Keratinocyte (primary cell): Measurements from ENCODE around the gene FGF12. TPM values are rescaled to one million over a fixed set of nuclear protein-coding genes. Genes with fewer than 3 reads are reported as not detected.

Experiments
- DNase-seq: peaks from one replicate; pipeline ENCODE4 v3.0.0-alpha.2; 2011; ENCODE audit warnings: low read depth, missing footprints, low spot score
- FAIRE-seq: peaks from 2 replicates; lab custom pipeline; 2011; peaks lifted over from hg19 to GRCh38; lab: Jason Lieb, UNC
- H2AFZ ChIP-seq: 2 replicates; pipeline ENCODE4 v1.6.0; 2012; ENCODE audit warnings: low read length, control low read depth, inconsistent platforms; ENCODE audit not compliant: control insufficient read depth
- H3K27ac ChIP-seq: 2 replicates; pipeline ENCODE4 v1.5.1; 2011; ENCODE audit warnings: low read length; ENCODE audit not compliant: control insufficient read depth, insufficient read depth
- H3K27me3 ChIP-seq: 3 replicates; pipeline ENCODE4 v1.6.0; 2011; ENCODE audit warnings: low read length; ENCODE audit not compliant: control insufficient read depth, insufficient read depth; ENCODE audit errors: extremely low read depth
- H3K36me3 ChIP-seq, 2 experiments: 2 replicates in 1 of 2; 3 replicates in 1 of 2; pipeline ENCODE4 v1.5.1; 2011; ENCODE audit warnings: low read length in 2 of 2, mild to moderate bottlenecking in 1 of 2; ENCODE audit not compliant: control insufficient read depth in 2 of 2, insufficient read depth in 2 of 2; ENCODE audit errors: extremely low read depth in 1 of 2
- H3K4me1 ChIP-seq: 3 replicates; pipeline ENCODE4 v1.5.1; 2011; ENCODE audit warnings: low read length; ENCODE audit not compliant: control insufficient read depth, insufficient read depth; ENCODE audit errors: extremely low read depth
- H3K4me2 ChIP-seq: 3 replicates; pipeline ENCODE4 v1.6.0; 2011; ENCODE audit warnings: low read depth, low read length; ENCODE audit not compliant: control insufficient read depth, insufficient read depth; ENCODE audit errors: extremely low read depth
- H3K4me3 ChIP-seq, 3 experiments: fragments of 200-600 bp in 1 of 3; sonication (generic) in 1 of 3; 2 replicates in 2 of 3; 3 replicates in 1 of 3; pipeline ENCODE4 v1.5.1; 2011 to 2016; ENCODE audit warnings: low read length in 3 of 3, mild to moderate bottlenecking in 3 of 3, control low read depth in 2 of 3, inconsistent platforms in 1 of 3, low read depth in 1 of 3, mixed read lengths in 1 of 3, mixed run types in 1 of 3, moderate library complexity in 1 of 3; ENCODE audit not compliant: control insufficient read depth in 2 of 3, insufficient read depth in 2 of 3; ENCODE audit errors: extremely low read depth in 1 of 3
- H3K79me2 ChIP-seq: 2 replicates; pipeline ENCODE4 v1.6.0; 2012; ENCODE audit warnings: low read length; ENCODE audit not compliant: control insufficient read depth, insufficient read depth
- H3K9ac ChIP-seq: 3 replicates; pipeline ENCODE4 v1.6.0; 2011; ENCODE audit warnings: low read length; ENCODE audit not compliant: control insufficient read depth, insufficient read depth; ENCODE audit errors: extremely low read depth
- H3K9me1 ChIP-seq: 3 replicates; pipeline ENCODE4 v1.6.0; 2011; ENCODE audit warnings: low read length; ENCODE audit not compliant: control insufficient read depth, insufficient read depth; ENCODE audit errors: extremely low read depth
- H3K9me3 ChIP-seq: 2 replicates; pipeline ENCODE4 v1.5.1; 2012; ENCODE audit warnings: low read depth, low read length; ENCODE audit not compliant: control insufficient read depth
- H4K20me1 ChIP-seq: 3 replicates; pipeline ENCODE4 v1.6.0; 2011; ENCODE audit warnings: low read length; ENCODE audit not compliant: control insufficient read depth, insufficient read depth; ENCODE audit errors: extremely low read depth
- EZH2 ChIP-seq: IDR thresholded peaks from one replicate; pipeline ENCODE4 v1.6.1; 2012; ENCODE audit warnings: inconsistent platforms, mild to moderate bottlenecking, low read length, moderate library complexity
- dilution Hi-C: fragments of 300-500 bp; cut with MboI; formaldehyde crosslinking; loops from one replicate; pipeline ENCODE4 v1.7.0; 2020; ENCODE audit warnings: low sequenced_read_pairs; ENCODE audit not compliant: extremely low pct_ligation_motif_present
- polyA plus RNA-seq, 5 experiments: library from polyadenylated mRNA; depleted of rRNA in 3 of 5; stranded (reverse) in 3 of 5; stranded (forward) in 1 of 5; unstranded in 1 of 5; fragments of >200 nt; gene quantifications; 1 replicate in 1 of 5; 2 replicates in 3 of 5; 3 replicates in 1 of 5; pipeline versions ENCODE4 v1.2.1 to v1.2.3, GENCODE V29; 2011 to 2012; ENCODE audit warnings: missing spikeins in 2 of 5, low read depth in 1 of 5, low replicate concordance in 1 of 5
- TF ChIP-seq, protein P1 (sequence below), 3 experiments: IDR thresholded peaks in 1 of 3; conservative IDR thresholded peaks in 1 of 3; optimal IDR thresholded peaks in 1 of 3; 2 replicates in 2 of 3; 3 replicates in 1 of 3; pipeline versions ENCODE3 to v1.5.1; 2011; ENCODE audit warnings: low read length in 3 of 3, mild to moderate bottlenecking in 3 of 3, moderate library complexity in 2 of 3, control low read depth in 1 of 3, inconsistent platforms in 1 of 3; ENCODE audit not compliant: insufficient read depth in 2 of 3; ENCODE audit errors: extremely low read depth in 1 of 3

Gene FGF12
- polyA plus RNA-seq, 1 donor (not counting 4 experiments of a cell fraction or from before 2014, with no cell fraction given): 4.1 TPM

DNA sequence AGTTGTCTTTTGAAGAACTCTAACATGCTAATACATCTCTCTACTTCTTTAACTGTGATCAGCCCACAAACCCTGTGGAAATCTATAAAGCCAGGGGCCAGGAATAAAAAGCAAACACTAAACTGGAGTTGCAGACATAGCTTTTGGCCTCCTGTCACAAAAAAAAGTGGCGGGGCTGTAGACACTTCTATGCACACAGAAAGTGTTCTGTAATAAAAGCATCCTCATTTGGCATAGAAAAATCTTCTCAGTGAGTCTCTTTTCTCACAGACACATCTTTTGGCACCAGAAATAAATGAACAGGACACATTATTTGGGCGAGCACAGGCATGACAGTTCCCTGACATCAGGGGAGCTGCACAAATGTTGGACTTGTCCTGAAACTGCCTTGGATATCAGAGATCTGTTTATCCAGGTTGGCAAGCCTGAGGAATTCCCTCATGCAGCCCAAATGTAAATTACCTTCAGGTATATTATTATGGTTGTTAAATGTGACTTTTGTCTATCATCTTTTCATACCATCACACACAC is 355.4 kb downstream of the FGF12 start:
- dilution Hi-C loops: no loop called here
- FAIRE-seq (no peak), DNase-seq (no peak)
- no peaks in the 10 kb centered on the region for H3K9me3 ChIP-seq
- H3K9ac ChIP-seq: no peak overlapping the region
- H3K4me2 ChIP-seq: no peak overlapping the region
- H3K4me3 ChIP-seq: no peak overlapping the region
- H4K20me1 ChIP-seq: no peaks in the 10 kb centered on the region
- no peaks in the 10 kb centered on the region for H3K9me1 ChIP-seq
- H3K36me3 ChIP-seq: no peaks in the 10 kb centered on the region
- no peaks in the 10 kb centered on the region for H3K27me3 ChIP-seq
- no peaks in the 10 kb centered on the region for H3K4me1 ChIP-seq
- TF ChIP-seq EZH2: no peak
- TF ChIP-seq, protein P1, sequence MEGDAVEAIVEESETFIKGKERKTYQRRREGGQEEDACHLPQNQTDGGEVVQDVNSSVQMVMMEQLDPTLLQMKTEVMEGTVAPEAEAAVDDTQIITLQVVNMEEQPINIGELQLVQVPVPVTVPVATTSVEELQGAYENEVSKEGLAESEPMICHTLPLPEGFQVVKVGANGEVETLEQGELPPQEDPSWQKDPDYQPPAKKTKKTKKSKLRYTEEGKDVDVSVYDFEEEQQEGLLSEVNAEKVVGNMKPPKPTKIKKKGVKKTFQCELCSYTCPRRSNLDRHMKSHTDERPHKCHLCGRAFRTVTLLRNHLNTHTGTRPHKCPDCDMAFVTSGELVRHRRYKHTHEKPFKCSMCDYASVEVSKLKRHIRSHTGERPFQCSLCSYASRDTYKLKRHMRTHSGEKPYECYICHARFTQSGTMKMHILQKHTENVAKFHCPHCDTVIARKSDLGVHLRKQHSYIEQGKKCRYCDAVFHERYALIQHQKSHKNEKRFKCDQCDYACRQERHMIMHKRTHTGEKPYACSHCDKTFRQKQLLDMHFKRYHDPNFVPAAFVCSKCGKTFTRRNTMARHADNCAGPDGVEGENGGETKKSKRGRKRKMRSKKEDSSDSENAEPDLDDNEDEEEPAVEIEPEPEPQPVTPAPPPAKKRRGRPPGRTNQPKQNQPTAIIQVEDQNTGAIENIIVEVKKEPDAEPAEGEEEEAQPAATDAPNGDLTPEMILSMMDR (optimal IDR thresholded peaks at IDR 0.05 in 1 of 3, IDR thresholded peaks at IDR 0.05 in 1 of 3, conservative IDR thresholded peaks at IDR 0.05 in 1 of 3; ENCODE audit: extremely low read depth in 1 of 3, insufficient read depth in 2 of 3, low read length in 3 of 3): no peak
- H3K79me2 ChIP-seq: no peaks in the 10 kb centered on the region
- H3K27ac ChIP-seq: no peak overlapping the region
- no peak overlapping the region for H2AFZ ChIP-seq

DNA sequence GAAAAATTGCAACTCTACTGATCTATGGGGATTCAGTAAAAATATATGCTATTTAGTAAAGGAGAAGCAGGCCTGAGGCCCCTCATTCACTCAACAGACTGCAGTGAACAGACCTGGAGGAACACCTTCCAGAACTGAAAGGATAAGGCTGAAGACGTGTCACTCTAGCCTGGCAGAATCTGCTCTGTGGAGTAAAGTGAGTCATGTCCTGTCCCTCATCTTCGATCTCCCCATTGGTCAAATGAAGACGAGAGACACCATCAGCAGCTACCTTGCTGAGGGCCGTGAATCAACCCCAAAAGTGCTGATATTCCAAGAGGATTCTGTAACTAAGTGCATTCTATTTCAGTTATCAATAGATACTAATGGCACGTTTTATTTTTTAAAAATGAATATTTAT is 359.7 kb downstream of the FGF12 start:
- Histone ChIP-seq H3K4me1 (no peaks in the 10 kb centered on the region), H3K36me3 (no peaks in the 10 kb centered on the region), H2AFZ (no peak overlapping the region), H3K27me3 (no peaks in the 10 kb centered on the region), H3K9me1 (no peaks in the 10 kb centered on the region), H3K4me3 (no peak overlapping the region), H3K27ac (no peak overlapping the region), H4K20me1 (no peaks in the 10 kb centered on the region), H3K4me2 (no peak overlapping the region), H3K9me3 (no peaks in the 10 kb centered on the region), H3K79me2 (no peaks in the 10 kb centered on the region), H3K9ac (no peak overlapping the region)
- FAIRE-seq: no peak
- DNase-seq: no peak
- no peak for TF ChIP-seq EZH2
- TF ChIP-seq, protein P1 (optimal IDR thresholded peaks at IDR 0.05 in 1 of 3, IDR thresholded peaks at IDR 0.05 in 1 of 3, conservative IDR thresholded peaks at IDR 0.05 in 1 of 3; ENCODE audit: extremely low read depth in 1 of 3, insufficient read depth in 2 of 3, low read length in 3 of 3): no peak
- dilution Hi-C loops: no loop called here
